T-cell (primary cell): Measurements from ENCODE around the gene RNASEH2A. TPM values are rescaled to one million over a fixed set of nuclear protein-coding genes. Genes with fewer than 3 reads are reported as not detected.
A peak's percentile ranks its signal among the peaks of the same experiment; 100 is the strongest.

Experiments
- ATAC-seq, 4 experiments: fragments of 200-7000 bp in 3 of 4; fragments of 150-1000 bp in 1 of 4; cut with Tn5 transposase; replicated peaks in 1 of 4; 1 replicate in 3 of 4; 2 replicates in 1 of 4; pipeline ENCODE4 v1.10.0; 2021; ENCODE audit warnings: moderate library complexity in 3 of 4, mild to moderate bottlenecking in 2 of 4, moderate number of reproducible peaks in 1 of 4
- CTCF ChIA-PET, 2 donors: fragments of 300-600 bp; sonication (Branson Sonifier 250); formaldehyde crosslinking; loops; one replicate each; lab custom pipeline; 2022; ENCODE audit warnings: antibody characterized with exemption in 2 of 2; lab: Charles Lee
- POLR2A ChIA-PET, 2 donors: fragments of 300-600 bp; sonication (Branson Sonifier 250); formaldehyde crosslinking; loops; one replicate each; lab custom pipeline; 2022; ENCODE audit warnings: antibody characterized with exemption in 2 of 2; lab: Charles Lee
- DNase-seq, 35 experiments: peaks; one replicate each; pipeline versions ENCODE4 v3.0.0 to v3.0.0-alpha.2; 2013 to 2023
- H3K27ac ChIP-seq: one replicate; pipeline ENCODE4 v1.5.1; 2013; ENCODE audit warnings: low read length
- H3K27me3 ChIP-seq, 2 experiments: replicated peaks in 1 of 2; 1 replicate in 1 of 2; 2 replicates in 1 of 2; pipeline versions ENCODE4 v1.6.1 to v1.7.0; 2013; ENCODE audit warnings: low read length in 1 of 2, mixed read lengths in 1 of 2; ENCODE audit not compliant: control insufficient read depth in 2 of 2, insufficient read depth in 2 of 2; ENCODE audit errors: extremely low read depth in 1 of 2
- H3K36me3 ChIP-seq, 2 donors: 1 replicate in 1 of 2; 2 replicates in 1 of 2; pipeline versions ENCODE4 v1.6.1 to v1.7.0; 2013; ENCODE audit warnings: low read length in 1 of 2; ENCODE audit not compliant: control insufficient read depth in 2 of 2, insufficient read depth in 1 of 2; ENCODE audit errors: extremely low read depth in 1 of 2
- H3K4me1 ChIP-seq, 2 experiments: 1 replicate in 1 of 2; 2 replicates in 1 of 2; pipeline versions ENCODE4 v1.6.1 to v1.7.0; 2013; ENCODE audit warnings: low read length in 2 of 2, mixed read lengths in 1 of 2; ENCODE audit not compliant: insufficient read depth in 2 of 2, control insufficient read depth in 1 of 2; ENCODE audit errors: extremely low read depth in 1 of 2
- H3K4me3 ChIP-seq, 2 donors: 1 replicate in 1 of 2; 2 replicates in 1 of 2; pipeline versions ENCODE4 v1.5.1 to v1.7.0; 2013; ENCODE audit warnings: mild to moderate bottlenecking in 2 of 2, low read length in 1 of 2, moderate library complexity in 1 of 2; ENCODE audit not compliant: control insufficient read depth in 1 of 2; ENCODE audit errors: extremely low read depth in 1 of 2
- H3K9me3 ChIP-seq: 2 replicates; pipeline ENCODE4 v1.7.0; 2013
- H3K27ac Mint-ChIP-seq, 2 donors: one replicate each; pipeline ENCODE4 v1.8.0; 2020 to 2021; ENCODE audit warnings: mild to moderate bottlenecking in 2 of 2, mixed read lengths in 2 of 2
- H3K27me3 Mint-ChIP-seq, 2 donors: one replicate each; pipeline ENCODE4 v1.8.0; 2021 to 2022; ENCODE audit warnings: mixed read lengths in 2 of 2
- H3K36me3 Mint-ChIP-seq: one replicate; pipeline ENCODE4 v1.8.0; 2021; ENCODE audit warnings: mixed read lengths
- H3K4me1 Mint-ChIP-seq, 3 donors: one replicate each; pipeline ENCODE4 v1.8.0; 2020 to 2022; ENCODE audit warnings: mixed read lengths in 3 of 3, mild to moderate bottlenecking in 1 of 3
- H3K4me3 Mint-ChIP-seq, 3 donors: one replicate each; pipeline ENCODE4 v1.8.0; 2020 to 2022; ENCODE audit warnings: mild to moderate bottlenecking in 3 of 3, mixed read lengths in 3 of 3, moderate library complexity in 3 of 3
- H3K9me3 Mint-ChIP-seq, 3 donors: one replicate each; pipeline ENCODE4 v1.8.0; 2020 to 2022; ENCODE audit warnings: mixed read lengths in 3 of 3
- WGBS: methylation state at CpG from one replicate; pipeline ENCODE4 v1.1.5; 2013; ENCODE audit warnings: missing lambda C conversion rate; ENCODE audit not compliant: insufficient coverage; 5-methylcytosine and 5-hydroxymethylcytosine counted together
- total RNA-seq, 35 experiments: library from RNA in 6 of 35; stranded (reverse) in 6 of 35; fragments of 120-200 nt in 1 of 35; gene quantifications; one replicate each; pipeline versions ENCODE4 v1.2.1 to v1.2.4 and lab custom pipeline; 2013 to 2026

The RNASEH2A gene
- total RNA-seq, 5 donors from 2014 or later (not counting 1 experiment from before 2014, with no cell fraction given): 4.7 to 18.0 (median 15.0) TPM

- Mint-ChIP-seq H3K9me3 (peaks cover 0 to 11% (median 0%) of the 10 kb centered on the region in 3 donors), H3K27me3 (peaks cover 63 to 84% of the 10 kb centered on the region in 2 donors), H3K36me3 (no peaks in the 10 kb centered on the region), H3K4me1 (peaks cover 17 to 23% (median 19%) of the 10 kb centered on the region in 3 donors), H3K27ac (no peak overlapping the region), H3K4me3 (no peak overlapping the region)
- DNase-seq (peak in 1 of 35 experiments; percentile 6), ATAC-seq (no peak)
- no peaks in the 10 kb centered on the region for H3K9me3 ChIP-seq
- peaks cover 4 to 27% of the 10 kb centered on the region in 2 experiments for H3K4me1 ChIP-seq
- peaks cover 13 to 98% of the 10 kb centered on the region in 2 experiments for H3K27me3 ChIP-seq
- H3K36me3 ChIP-seq: no peaks in the 10 kb centered on the region
- ChIA-PET POLR2A (no interaction called here), CTCF (no interaction called here)
- H3K27ac ChIP-seq: no peak overlapping the region
- WGBS: 14% methylated on average over 23 of the region's 23 CpGs
- H3K4me3 ChIP-seq: no peak overlapping the region
Measured at GRCh38 chr19:12828494-12828893, 22.1 kb downstream of the RNASEH2A start.

DNA sequence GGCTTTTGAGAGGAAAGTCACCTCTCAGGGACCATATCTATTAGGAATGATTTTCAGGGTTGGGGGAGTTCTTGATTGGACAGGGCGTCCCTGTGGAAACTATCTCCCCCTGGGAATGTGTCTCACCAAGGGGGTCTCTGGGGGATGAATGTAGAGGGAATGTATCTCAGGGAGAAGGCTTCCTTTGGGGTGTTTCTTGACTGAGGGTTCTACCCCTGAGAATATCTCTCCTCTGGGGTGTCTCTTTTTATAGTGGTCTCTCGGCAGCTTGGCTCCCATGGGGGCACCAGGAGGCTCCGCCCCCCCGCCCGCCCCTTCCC is 27.0 kb downstream of the RNASEH2A start:
- ChIA-PET CTCF (no interaction called here), POLR2A (no interaction called here)
- Histone ChIP-seq H3K27ac (no peak overlapping the region), H3K9me3 (no peaks in the 10 kb centered on the region), H3K4me1 (peaks cover 4 to 40% of the 10 kb centered on the region in 2 experiments), H3K27me3 (peaks cover 26 to 94% of the 10 kb centered on the region in 2 experiments), H3K36me3 (no peaks in the 10 kb centered on the region), H3K4me3 (no peak overlapping the region)
- Mint-ChIP-seq H3K4me3 (peak overlapping the region in 2 of 3 donors; percentile 37 to 64), H3K36me3 (no peaks in the 10 kb centered on the region), H3K27me3 (peaks cover 69 to 80% of the 10 kb centered on the region in 2 donors), H3K4me1 (peaks cover 20 to 31% (median 27%) of the 10 kb centered on the region in 3 donors), H3K9me3 (peaks cover 0 to 11% (median 0%) of the 10 kb centered on the region in 3 donors), H3K27ac (peak overlapping the region in 1 of 2 donors; percentile 57)
- DNase-seq (no peak), ATAC-seq (no peak)
- no CpG with 5 or more reads among the region's 5 CpGs for WGBS

DNA sequence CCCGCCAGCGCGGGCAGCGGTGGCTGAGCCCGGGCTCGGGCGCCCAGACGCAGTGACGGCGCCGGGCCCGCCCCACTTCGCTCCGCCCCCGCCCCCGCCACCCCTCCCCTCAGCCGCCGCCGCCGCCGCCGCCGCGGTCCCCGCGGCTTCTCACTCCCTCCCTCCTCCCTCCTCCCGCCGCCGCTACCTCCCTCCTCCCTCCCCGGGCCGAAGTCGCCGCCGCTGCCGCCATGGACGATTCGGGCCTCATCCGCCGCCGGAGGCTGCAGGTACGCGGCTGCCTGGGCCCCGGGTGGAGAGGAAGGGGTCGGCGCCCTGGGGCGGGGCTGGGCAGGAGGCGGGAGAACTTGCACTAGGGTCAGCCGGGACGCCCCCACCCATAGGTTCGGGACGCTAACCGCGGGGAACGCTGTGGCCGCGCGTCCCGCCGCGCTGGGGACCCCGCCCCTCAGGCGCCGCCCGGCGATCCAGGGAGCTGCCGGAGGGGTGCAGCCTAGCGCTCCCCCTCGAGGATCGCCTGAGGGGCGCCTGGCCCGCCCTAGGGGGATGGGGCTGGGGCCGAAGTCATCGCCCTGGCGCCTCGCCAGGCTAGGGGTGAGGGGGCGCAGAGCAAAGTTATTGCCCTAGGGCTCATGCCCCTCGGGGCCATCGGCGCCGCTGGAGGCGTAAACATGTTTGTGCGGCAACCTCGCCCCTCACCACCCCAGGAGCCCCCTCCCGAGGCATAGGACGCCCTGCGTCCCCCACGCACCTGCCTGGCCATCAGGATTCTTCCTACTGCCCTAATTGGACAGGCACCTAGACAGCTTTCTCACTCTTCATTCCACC is 27.6 kb downstream of the RNASEH2A start:
- WGBS: 3% methylated on average over 49 of the region's 87 CpGs

GRCh38 chr19:12834566-12834943 is 28.2 kb downstream of the RNASEH2A start, which contains the start of gene RTBDN:
RTBDN (minus strand) TSS chr19:12834579; CDS start chr19:12829979, 4,600 bp downstream.
- H3K36me3 Mint-ChIP-seq: no peaks in the 10 kb centered on the region
- DNase-seq (no peak), ATAC-seq (no peak)
- peaks cover 27 to 39% (median 34%) of the 10 kb centered on the region in 3 donors for H3K4me1 Mint-ChIP-seq
- peak within 1 kb of the TSS; percentile 49 to 64 (median 50) for H3K4me3 Mint-ChIP-seq
- H3K27ac ChIP-seq: no peak within 1 kb of the TSS
- CTCF ChIA-PET: interaction anchor here in 1 of 2 donors (0.5 kb wide), 1 partner anchor 67 kb away, joined by 3 read pairs; no protein-coding TSS in a partner anchor
- peaks cover 32 to 93% of the 10 kb centered on the region in 2 experiments for H3K27me3 ChIP-seq
- no peaks in the 10 kb centered on the region for H3K36me3 ChIP-seq
- H3K9me3 ChIP-seq: no peaks in the 10 kb centered on the region
- peak within 1 kb of the TSS in 1 of 2 donors; percentile 57 for H3K27ac Mint-ChIP-seq
- H3K9me3 Mint-ChIP-seq: peaks cover 0 to 11% (median 0%) of the 10 kb centered on the region in 3 donors
- peaks cover 7 to 46% of the 10 kb centered on the region in 2 experiments for H3K4me1 ChIP-seq
- POLR2A ChIA-PET: no interaction called here
- peaks cover 71 to 75% of the 10 kb centered on the region in 2 donors for H3K27me3 Mint-ChIP-seq
- H3K4me3 ChIP-seq: peak within 1 kb of the TSS in 1 of 2 donors; percentile 38
- 20% methylated on average over 18 of the region's 20 CpGs for WGBS

More for the DNA sequence above, 27.6 kb downstream of the RNASEH2A start:
- H3K9me3 ChIP-seq: no peaks in the 10 kb centered on the region
- Mint-ChIP-seq H3K4me1 (peaks cover 22 to 33% (median 28%) of the 10 kb centered on the region in 3 donors), H3K27me3 (peaks cover 70 to 75% of the 10 kb centered on the region in 2 donors), H3K9me3 (peaks cover 0 to 11% (median 0%) of the 10 kb centered on the region in 3 donors), H3K36me3 (no peaks in the 10 kb centered on the region), H3K27ac (no peak overlapping the region), H3K4me3 (peak overlapping the region; percentile 49 to 64 (median 50))
- peak overlapping the region in 1 of 2 donors; percentile 23 for H3K4me3 ChIP-seq
- ATAC-seq: peak; percentile 22 to 35 (median 27)
- peaks cover 26 to 94% of the 10 kb centered on the region in 2 experiments for H3K27me3 ChIP-seq
- peak in 8 of 35 experiments; percentile 4 to 65 (median 28) for DNase-seq
- peaks cover 7 to 43% of the 10 kb centered on the region in 2 experiments for H3K4me1 ChIP-seq
- POLR2A ChIA-PET: no interaction called here
- CTCF ChIA-PET: interaction anchor here in 1 of 2 donors (0.5 kb wide), 1 partner anchor 67 kb away, joined by 3 read pairs; no protein-coding TSS in a partner anchor
- H3K27ac ChIP-seq: no peak overlapping the region
- H3K36me3 ChIP-seq: no peaks in the 10 kb centered on the region

- Histone ChIP-seq H3K9me3 (no peaks in the 10 kb centered on the region), H3K4me1 (peaks cover 7 to 46% of the 10 kb centered on the region in 2 experiments), H3K36me3 (no peaks in the 10 kb centered on the region), H3K27ac (no peak overlapping the region), H3K27me3 (peaks cover 36 to 92% of the 10 kb centered on the region in 2 experiments), H3K4me3 (peak overlapping the region in 1 of 2 donors; percentile 38)
- POLR2A ChIA-PET: no interaction called here
- peaks cover 0 to 11% (median 0%) of the 10 kb centered on the region in 3 donors for H3K9me3 Mint-ChIP-seq
- ATAC-seq (peak in 1 of 4 experiments; percentile 13), DNase-seq (peak in 17 of 35 experiments; percentile 13 to 50 (median 23))
- no peaks in the 10 kb centered on the region for H3K36me3 Mint-ChIP-seq
- H3K27ac Mint-ChIP-seq: no peak overlapping the region
- peaks cover 71 to 75% of the 10 kb centered on the region in 2 donors for H3K27me3 Mint-ChIP-seq
- H3K4me1 Mint-ChIP-seq: peaks cover 27 to 43% (median 37%) of the 10 kb centered on the region in 3 donors
- CTCF ChIA-PET: interaction anchor here in 1 of 2 donors (0.7 kb wide), 1 partner anchor 65 kb away, joined by 5 read pairs; no protein-coding TSS in a partner anchor
- 14% methylated on average over 30 of the region's 39 CpGs for WGBS
- H3K4me3 Mint-ChIP-seq: peak overlapping the region; percentile 49 to 61 (median 50)
Measured at GRCh38 chr19:12834976-12835757, 28.8 kb downstream of the RNASEH2A start.

DNA sequence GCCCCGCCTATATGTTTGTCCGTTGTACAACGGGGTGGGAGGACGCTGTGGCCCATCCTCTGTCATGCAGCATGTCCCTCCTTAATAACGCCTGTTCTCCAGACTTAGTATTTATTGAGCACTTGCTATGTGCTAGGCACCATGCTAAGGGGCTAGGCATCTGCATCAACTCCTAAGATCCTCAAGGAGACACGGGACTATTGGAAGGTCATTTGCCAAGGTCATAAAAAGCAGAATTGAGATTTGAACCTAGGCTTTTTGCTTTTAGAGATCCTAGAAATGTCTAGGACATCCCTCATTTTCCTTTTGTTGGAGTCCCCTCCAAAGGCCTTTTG is 30.1 kb downstream of the RNASEH2A start:
- Mint-ChIP-seq H3K36me3 (no peaks in the 10 kb centered on the region), H3K27ac (no peak overlapping the region), H3K4me1 (peaks cover 33 to 54% (median 49%) of the 10 kb centered on the region in 3 donors), H3K4me3 (no peak overlapping the region), H3K9me3 (peaks cover 0 to 7% (median 0%) of the 10 kb centered on the region in 3 donors), H3K27me3 (peaks cover 70 to 75% of the 10 kb centered on the region in 2 donors)
- ChIA-PET CTCF (no interaction called here), POLR2A (no interaction called here)
- peaks cover 7 to 58% of the 10 kb centered on the region in 2 experiments for H3K4me1 ChIP-seq
- no peak for ATAC-seq
- no peak for DNase-seq
- H3K9me3 ChIP-seq: no peaks in the 10 kb centered on the region
- WGBS: 16% methylated on average over 6 of the region's 6 CpGs
- H3K27ac ChIP-seq: no peak overlapping the region
- H3K27me3 ChIP-seq: peaks cover 34 to 92% of the 10 kb centered on the region in 2 experiments
- no peaks in the 10 kb centered on the region for H3K36me3 ChIP-seq
- H3K4me3 ChIP-seq: no peak overlapping the region
